ENCODE data around the gene MAP7D3.

GRCh38 chrX:136255541-136255940, 4.3 kb upstream of the MAP7D3 start:
- TF ChIP-seq CTCF (IDR thresholded peaks at IDR 0.05) = no peak
- TF ChIP-seq POLR2A (IDR thresholded peaks at IDR 0.05; ENCODE audit: low read depth) = no peak

Measured in esophagus muscularis mucosa (tissue), 3 donors.